ENCODE data around the gene CATSPER1. TPM values are rescaled to one million over a fixed set of nuclear protein-coding genes. Genes with fewer than 3 reads are reported as not detected.
"Not testable (repeated sequence)": the region's sequence is repeated elsewhere in the genome, so short reads cannot be mapped to it uniquely, and the experiment has no call there.

Gene CATSPER1
- total RNA-seq, 4 donors from 2014 or later = not detected

DNA sequence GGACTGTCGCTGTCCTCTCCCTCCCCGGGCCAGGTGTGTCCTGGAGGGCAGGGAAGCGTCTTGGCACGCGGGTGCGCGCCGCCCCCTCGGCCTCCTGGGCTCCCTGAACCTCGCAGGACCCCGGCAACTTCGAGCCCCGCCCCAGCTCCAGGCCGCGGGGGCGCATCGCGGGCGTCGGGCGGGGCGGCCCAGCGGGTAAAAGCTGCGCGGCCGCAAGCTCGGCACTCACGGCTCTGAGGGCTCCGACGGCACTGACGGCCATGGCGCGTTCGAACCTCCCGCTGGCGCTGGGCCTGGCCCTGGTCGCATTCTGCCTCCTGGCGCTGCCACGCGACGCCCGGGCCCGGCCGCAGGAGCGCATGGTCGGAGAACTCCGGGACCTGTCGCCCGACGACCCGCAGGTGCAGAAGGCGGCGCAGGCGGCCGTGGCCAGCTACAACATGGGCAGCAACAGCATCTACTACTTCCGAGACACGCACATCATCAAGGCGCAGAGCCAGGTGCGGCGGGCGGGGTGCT, 14.4 kb downstream of the CATSPER1 start, which contains the start of gene CST6:
TSS of gene CST6 (plus strand) at position 224 of the 519 bp plus-strand sequence. CDS start at position 261, 37 bp downstream.
- Histone ChIP-seq H3K4me1 (peaks cover 0 to 6% (median 1%) of the 10 kb centered on the region in 4 donors), H3K9me3 (no peaks in the 10 kb centered on the region), H3K4me3 (peak within 1 kb of the TSS in 1 of 4 donors; percentile 4), H3K27me3 (peaks cover 0 to 17% of the 10 kb centered on the region in 2 donors), H3K27ac (no peak within 1 kb of the TSS), H3K36me3 (no peaks in the 10 kb centered on the region)
- TF ChIP-seq, protein P1, sequence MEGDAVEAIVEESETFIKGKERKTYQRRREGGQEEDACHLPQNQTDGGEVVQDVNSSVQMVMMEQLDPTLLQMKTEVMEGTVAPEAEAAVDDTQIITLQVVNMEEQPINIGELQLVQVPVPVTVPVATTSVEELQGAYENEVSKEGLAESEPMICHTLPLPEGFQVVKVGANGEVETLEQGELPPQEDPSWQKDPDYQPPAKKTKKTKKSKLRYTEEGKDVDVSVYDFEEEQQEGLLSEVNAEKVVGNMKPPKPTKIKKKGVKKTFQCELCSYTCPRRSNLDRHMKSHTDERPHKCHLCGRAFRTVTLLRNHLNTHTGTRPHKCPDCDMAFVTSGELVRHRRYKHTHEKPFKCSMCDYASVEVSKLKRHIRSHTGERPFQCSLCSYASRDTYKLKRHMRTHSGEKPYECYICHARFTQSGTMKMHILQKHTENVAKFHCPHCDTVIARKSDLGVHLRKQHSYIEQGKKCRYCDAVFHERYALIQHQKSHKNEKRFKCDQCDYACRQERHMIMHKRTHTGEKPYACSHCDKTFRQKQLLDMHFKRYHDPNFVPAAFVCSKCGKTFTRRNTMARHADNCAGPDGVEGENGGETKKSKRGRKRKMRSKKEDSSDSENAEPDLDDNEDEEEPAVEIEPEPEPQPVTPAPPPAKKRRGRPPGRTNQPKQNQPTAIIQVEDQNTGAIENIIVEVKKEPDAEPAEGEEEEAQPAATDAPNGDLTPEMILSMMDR (IDR thresholded peaks at IDR 0.05) = no peak
- no peak for TF ChIP-seq POLR2A (IDR thresholded peaks at IDR 0.05)
- DNase-seq = no peak

DNA sequence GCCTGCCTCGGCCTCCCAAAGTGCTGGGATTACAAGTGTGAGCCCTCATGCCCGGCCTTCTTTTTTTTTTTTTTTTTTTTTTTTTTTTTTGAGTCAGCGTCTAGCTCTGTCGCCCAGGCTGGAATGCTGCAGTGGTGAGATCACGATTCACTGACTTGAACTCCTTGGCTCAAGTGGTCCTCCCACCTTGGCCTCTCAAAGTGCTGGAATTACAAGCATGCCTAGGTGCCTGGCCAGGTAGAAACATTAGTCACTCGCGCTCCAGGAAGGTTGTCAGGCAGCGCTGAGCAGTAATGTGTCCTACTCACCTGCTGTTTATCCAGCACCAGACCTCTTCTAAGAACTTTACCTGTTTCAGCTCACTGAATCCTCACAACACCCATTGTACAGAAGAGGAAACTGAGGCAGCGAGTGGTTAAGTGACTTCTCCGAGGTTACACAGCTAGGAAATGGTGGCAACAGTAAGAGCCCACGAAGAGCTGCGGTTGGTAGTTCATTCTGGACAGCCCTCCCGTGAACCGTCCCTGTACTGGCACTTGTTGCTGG, 15.0 kb downstream of the CATSPER1 start:
- no peaks in the 10 kb centered on the region for H3K36me3 ChIP-seq
- H3K4me3 ChIP-seq = no peak overlapping the region
- TF ChIP-seq, protein P1 (IDR thresholded peaks at IDR 0.05) = no peak
- TF ChIP-seq POLR2A (IDR thresholded peaks at IDR 0.05) = no peak
- DNase-seq = no peak
- no peak overlapping the region for H3K27ac ChIP-seq
- no peaks in the 10 kb centered on the region for H3K9me3 ChIP-seq
- peaks cover 0 to 17% of the 10 kb centered on the region in 2 donors for H3K27me3 ChIP-seq
- H3K4me1 ChIP-seq = peaks cover 0 to 6% (median 1%) of the 10 kb centered on the region in 4 donors

DNA sequence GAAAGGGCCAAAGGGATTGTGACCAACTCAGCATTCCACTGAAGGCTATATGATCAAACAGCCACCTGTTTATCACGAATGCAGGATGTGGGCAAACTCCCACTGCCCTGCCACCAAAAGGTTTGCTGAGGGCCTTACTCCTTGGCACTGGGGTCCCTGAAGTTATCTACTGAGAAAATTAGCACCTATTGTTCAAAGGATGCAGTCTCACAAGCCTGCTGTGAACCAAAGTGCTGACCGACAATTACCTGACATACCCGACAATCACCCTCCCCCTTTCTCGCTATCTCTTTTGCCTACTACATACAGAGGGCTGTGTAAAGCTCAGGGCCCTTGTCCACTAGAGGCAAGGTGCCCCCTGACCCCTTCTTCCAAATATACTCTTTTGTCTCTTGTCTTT, 16.2 kb downstream of the CATSPER1 start:
- not testable (repeated sequence) for DNase-seq, H3K36me3 ChIP-seq, H3K4me1 ChIP-seq, H3K9me3 ChIP-seq, H3K27ac ChIP-seq, H3K4me3 ChIP-seq
- peaks cover 0 to 17% of the 10 kb centered on the region in 2 donors for H3K27me3 ChIP-seq

DNA sequence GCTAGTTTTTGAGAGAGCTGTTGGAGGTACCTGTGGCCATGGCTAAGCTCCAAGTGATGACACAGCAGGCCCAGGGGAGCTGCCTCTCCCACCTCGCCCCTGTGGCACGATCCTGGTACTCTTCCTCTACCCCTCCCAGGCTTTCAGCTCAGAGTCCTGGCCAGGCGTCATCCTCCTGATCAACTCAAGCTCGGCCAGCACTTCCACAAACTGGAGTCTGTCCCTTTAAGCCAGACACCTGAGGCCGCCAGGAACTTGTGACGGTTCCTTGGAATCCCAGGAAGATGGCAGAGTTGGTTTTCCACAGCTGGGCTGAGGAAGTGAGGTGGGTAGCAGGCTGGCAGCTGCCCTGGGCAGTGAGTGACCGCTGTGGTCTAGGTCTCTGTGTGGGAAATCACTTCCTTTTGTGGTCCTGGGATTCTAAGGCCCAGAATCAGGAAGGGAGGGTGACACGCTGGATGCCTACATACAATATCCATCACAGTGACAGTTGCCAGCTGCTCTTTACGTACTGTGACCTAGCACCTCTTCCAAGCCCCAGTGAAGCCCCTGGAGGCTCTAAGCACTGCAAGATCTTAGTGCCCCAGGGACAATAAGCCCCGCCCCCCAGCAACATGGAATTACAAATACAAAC, 17.7 kb downstream of the CATSPER1 start:
- peaks cover 0 to 17% of the 10 kb centered on the region in 2 donors for H3K27me3 ChIP-seq
- TF ChIP-seq POLR2A (IDR thresholded peaks at IDR 0.05) = no peak
- TF ChIP-seq, protein P1 (IDR thresholded peaks at IDR 0.05) = no peak
- peaks cover 0 to 6% (median 1%) of the 10 kb centered on the region in 4 donors for H3K4me1 ChIP-seq
- H3K36me3 ChIP-seq = peaks cover 0 to 12% (median 0%) of the 10 kb centered on the region in 3 donors
- DNase-seq = no peak
- no peaks in the 10 kb centered on the region for H3K9me3 ChIP-seq
- H3K4me3 ChIP-seq = no peak overlapping the region
- no peak overlapping the region for H3K27ac ChIP-seq

DNA sequence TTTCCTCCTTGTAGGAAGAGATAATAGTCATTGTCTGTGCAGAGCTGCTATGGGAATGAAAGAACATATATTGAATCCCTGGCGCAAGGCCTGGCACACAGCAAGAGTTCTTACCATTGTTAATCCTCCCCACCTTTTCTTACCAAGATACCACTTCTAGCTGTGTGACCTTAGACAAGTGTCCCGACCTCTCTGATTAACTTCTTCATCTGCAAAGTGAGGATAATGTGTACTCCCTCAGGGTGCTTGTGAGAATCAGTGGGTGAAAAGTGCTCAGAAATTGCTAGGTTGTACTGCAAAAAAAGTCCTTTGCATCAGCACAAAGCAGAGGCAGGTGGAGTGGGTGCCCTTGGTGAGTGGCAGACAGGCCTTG, 18.2 kb downstream of the CATSPER1 start:
- no peak overlapping the region for H3K27ac ChIP-seq
- TF ChIP-seq, protein P1 (IDR thresholded peaks at IDR 0.05) = no peak
- TF ChIP-seq POLR2A (IDR thresholded peaks at IDR 0.05) = no peak

DNA sequence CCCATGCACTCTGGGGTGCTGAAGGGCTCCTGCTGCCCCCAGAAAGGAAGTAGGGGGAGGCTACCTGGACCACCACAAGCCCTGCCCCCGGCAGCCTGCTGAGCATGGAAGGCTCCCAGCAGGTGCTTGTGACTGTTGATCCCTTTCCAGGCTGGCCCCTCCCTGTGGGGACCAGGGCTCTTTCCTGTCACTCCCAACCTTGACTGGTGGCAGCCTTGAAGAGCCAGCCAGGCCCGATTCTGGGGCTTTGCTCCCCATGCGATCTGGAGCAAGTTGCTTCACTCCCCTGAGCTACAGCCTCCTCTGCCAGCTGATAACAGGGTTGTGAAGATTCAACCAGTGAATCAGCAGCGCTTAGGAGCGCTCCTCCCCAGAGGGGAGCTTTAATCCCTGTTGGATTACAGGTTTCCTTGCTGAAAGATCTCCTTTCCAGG, 19.1 kb downstream of the CATSPER1 start:
- Histone ChIP-seq H3K4me1 (peaks cover 2 to 12% (median 4%) of the 10 kb centered on the region in 4 donors), H3K36me3 (peaks cover 0 to 12% (median 0%) of the 10 kb centered on the region in 3 donors), H3K9me3 (no peaks in the 10 kb centered on the region), H3K4me3 (no peak overlapping the region), H3K27ac (peak overlapping the region in 1 of 4 donors; percentile 9), H3K27me3 (peaks cover 0 to 9% of the 10 kb centered on the region in 2 donors)
- no peak for DNase-seq
- TF ChIP-seq POLR2A (IDR thresholded peaks at IDR 0.05) = no peak
- TF ChIP-seq, protein P1 (IDR thresholded peaks at IDR 0.05) = no peak

More for the DNA sequence above, 18.2 kb downstream of the CATSPER1 start:
- Histone ChIP-seq H3K9me3 (no peaks in the 10 kb centered on the region), H3K4me1 (peaks cover 2 to 10% (median 3%) of the 10 kb centered on the region in 4 donors), H3K36me3 (peaks cover 0 to 12% (median 0%) of the 10 kb centered on the region in 3 donors), H3K4me3 (no peak overlapping the region), H3K27me3 (peaks cover 0 to 14% of the 10 kb centered on the region in 2 donors)
- DNase-seq = no peak
